ENCODE measurements around the gene EFHD1.

GRCh38 chr2:232662486-232663260, 29.3 kb downstream of the EFHD1 start:
- TF ChIP-seq CTCF (IDR thresholded peaks at IDR 0.05 in 8 of 11, conservative IDR thresholded peaks at IDR 0.05 in 3 of 11) (no peak), POLR2AphosphoS5 (IDR thresholded peaks at IDR 0.05) (no peak), POLR2A (IDR thresholded peaks at IDR 0.05) (no peak)
